HG03139 (cell line): ENCODE measurements around the gene ZNF787.

Experiments
- ATAC-seq: cut with Tn5 transposase; IDR thresholded peaks from one replicate; pipeline ENCODE4 v1.9.1; 2021; ENCODE audit not compliant: unreplicated experiment

Gene ZNF787

GRCh38 chr19:56088497-56089215 is 32.4 kb downstream of the ZNF787 start:
- no peak for ATAC-seq

- no peak for ATAC-seq
Observed at GRCh38 chr19:56087647-56088496, 33.2 kb downstream of the ZNF787 start.

- ATAC-seq: no peak
Observed at GRCh38 chr19:56086671-56087430, 34.2 kb downstream of the ZNF787 start.

- ATAC-seq: no peak
Observed at GRCh38 chr19:56085571-56086275, 35.4 kb downstream of the ZNF787 start.

- ATAC-seq: no peak
Observed at GRCh38 chr19:56084835-56085536, 36.1 kb downstream of the ZNF787 start.

GRCh38 chr19:56083668-56084067 is 37.4 kb downstream of the ZNF787 start:
- ATAC-seq: no peak

- ATAC-seq: peak; percentile 85
Observed at GRCh38 chr19:56080669-56081401, 40.3 kb downstream of the ZNF787 start.

GRCh38 chr19:56079609-56080008 is 41.5 kb downstream of the ZNF787 start:
- no peak for ATAC-seq

- no peak for ATAC-seq
Observed at GRCh38 chr19:56076498-56076897, 44.6 kb downstream of the ZNF787 start.

- ATAC-seq: no peak
Observed at GRCh38 chr19:56071151-56071550, 49.9 kb downstream of the ZNF787 start.

- ATAC-seq: no peak
Observed at GRCh38 chr19:56069642-56070041, 51.5 kb downstream of the ZNF787 start.

- no peak for ATAC-seq
Observed at GRCh38 chr19:56066152-56067023, 54.7 kb downstream of the ZNF787 start.

GRCh38 chr19:56053596-56053995 is 67.5 kb downstream of the ZNF787 start:
- no peak for ATAC-seq
